ENCODE results near the gene PLEKHH1. TPM values are rescaled to one million over a fixed set of nuclear protein-coding genes. Genes with fewer than 3 reads are reported as not detected.

PLEKHH1 gene
- total RNA-seq, 1 experiment from 2014 or later: 27.6 TPM

GRCh38 chr14:67566908-67567307 is 33.8 kb downstream of the PLEKHH1 start (continued):
- no peak for TF ChIP-seq ZBTB33 (IDR thresholded peaks at IDR 0.05; ENCODE audit: extremely low read depth, insufficient replicate concordance, low read length)
- no peak for TF ChIP-seq SP1 (IDR thresholded peaks at IDR 0.05; ENCODE audit: low read depth)

DNA sequence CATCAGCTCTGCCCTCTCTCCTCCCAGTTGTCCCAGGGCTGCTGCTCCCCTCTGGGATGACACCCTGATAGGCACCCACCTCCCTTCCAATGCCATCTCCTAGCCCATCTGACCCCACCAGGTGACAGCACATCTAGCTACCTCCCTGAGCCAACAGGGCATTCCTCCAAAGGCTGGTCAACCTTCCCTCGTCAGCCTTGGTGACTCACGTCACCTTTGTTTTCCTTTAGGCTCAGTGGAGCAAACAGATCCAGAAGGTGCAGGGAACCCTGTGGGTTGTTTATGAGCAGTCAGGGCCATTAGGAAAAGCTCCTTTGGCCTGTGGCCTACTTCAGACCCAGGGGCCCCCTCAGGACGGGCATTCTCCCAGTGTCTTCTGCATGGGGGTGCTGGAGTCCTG is 34.6 kb downstream of the PLEKHH1 start:
- no peaks in the 10 kb centered on the region for H3K79me2 ChIP-seq (ENCODE audit: insufficient read depth, low read length)
- ChIA-PET CTCF (interaction anchor here (1.3 to 1.5 kb wide), 2 partner anchors 41 to 140 kb away, joined by 3 to 4 read pairs; no protein-coding TSS in a partner anchor), POLR2A (no interaction called here), RAD21 (ENCODE audit: low non-redundant PET in 1 of 2, low total read pairs in 2 of 2, uncharacterized antibody in 2 of 2, unreplicated experiment in 2 of 2) (no interaction called here)
- H3K4me2 ChIP-seq (ENCODE audit: low read length): no peak overlapping the region
- no peak overlapping the region for H3K4me3 ChIP-seq (replicated peaks in 1 of 2; ENCODE audit: low read depth in 1 of 2, low read length in 2 of 2)
- no peaks in the 10 kb centered on the region for H4K20me1 ChIP-seq (ENCODE audit: insufficient read depth)
- no peaks in the 10 kb centered on the region for H3K27me3 ChIP-seq (ENCODE audit: insufficient read depth, low read length)
- H3K9ac ChIP-seq (ENCODE audit: low read length): no peak overlapping the region
- no peak overlapping the region for H3K27ac ChIP-seq (ENCODE audit: low read depth, low read length)
- H3K4me1 ChIP-seq (ENCODE audit: control insufficient read depth in 1 of 2, insufficient read depth in 2 of 2, low read length in 2 of 2): no peaks in the 10 kb centered on the region; a peak in 1 of 4 replicates
- TF ChIP-seq SRF (IDR thresholded peaks at IDR 0.05; ENCODE audit: low read depth): no peak
- no peaks in the 10 kb centered on the region for H3K9me3 ChIP-seq (ENCODE audit: control insufficient read depth in 1 of 2, insufficient read depth in 1 of 2, low read depth in 1 of 2, low read length in 2 of 2)
- H3K36me3 ChIP-seq (ENCODE audit: control insufficient read depth in 1 of 2, insufficient read depth in 2 of 2, low read length in 2 of 2): no peaks in the 10 kb centered on the region
- no TSS peak for BruUV-seq (replicated peaks)
- no peaks in the 10 kb centered on the region for H3K9me2 ChIP-seq (ENCODE audit: insufficient read depth)
- intact Hi-C loops (cut with micrococcal nuclease): no loop called here
- DNase-seq (ENCODE audit: low read depth, low spot score) (no peak), ATAC-seq (no peak)
- no peak overlapping the region for H2AFZ ChIP-seq (ENCODE audit: low read depth, low read length, poor library complexity, severe bottlenecking)

DNA sequence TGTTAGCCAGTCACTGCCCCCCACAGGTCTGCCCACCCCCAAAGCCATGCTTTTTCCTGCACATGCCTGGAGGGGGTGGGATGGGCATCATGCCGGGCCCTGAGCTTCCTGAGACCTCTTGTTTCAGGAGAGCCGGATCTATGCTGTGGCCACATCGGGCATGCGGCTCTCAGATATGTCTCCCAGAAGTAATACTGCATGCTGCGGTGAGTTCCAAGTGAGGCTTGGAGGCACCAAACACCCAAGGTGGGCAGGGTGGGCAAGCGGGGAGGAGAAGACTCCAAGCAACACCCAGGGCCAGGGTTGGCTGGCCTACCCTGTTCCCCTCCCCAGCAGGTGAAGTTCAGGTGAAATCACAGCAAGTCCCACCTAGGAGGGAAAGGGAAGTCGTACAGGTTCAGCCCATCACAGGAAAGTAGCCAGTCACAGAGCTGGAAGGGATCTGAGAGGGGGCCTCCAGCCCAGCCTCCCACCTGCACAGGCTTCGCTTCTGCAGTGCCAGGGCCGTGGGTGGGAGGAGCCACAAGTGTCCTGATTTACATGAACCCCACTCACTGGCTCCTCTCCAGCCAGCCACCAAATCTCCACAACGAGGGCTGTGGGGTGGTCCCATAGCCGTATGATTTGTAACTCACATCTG is 36.0 kb downstream of the PLEKHH1 start:
- H3K27me3 ChIP-seq (ENCODE audit: insufficient read depth, low read length): no peaks in the 10 kb centered on the region
- H3K4me3 ChIP-seq (replicated peaks in 1 of 2; ENCODE audit: low read depth in 1 of 2, low read length in 2 of 2): no peak overlapping the region
- ATAC-seq (no peak), DNase-seq (ENCODE audit: low read depth, low spot score) (no peak)
- H2AFZ ChIP-seq (ENCODE audit: low read depth, low read length, poor library complexity, severe bottlenecking): no peak overlapping the region
- CTCF ChIA-PET: interaction anchor here (1.8 to 3.5 kb wide), 2 partner anchors 42 to 142 kb away, joined by 5 to 78 read pairs; no protein-coding TSS in a partner anchor
- H4K20me1 ChIP-seq (ENCODE audit: insufficient read depth): no peaks in the 10 kb centered on the region
- no peaks in the 10 kb centered on the region for H3K9me3 ChIP-seq (ENCODE audit: control insufficient read depth in 1 of 2, insufficient read depth in 1 of 2, low read depth in 1 of 2, low read length in 2 of 2)
- no peaks in the 10 kb centered on the region for H3K9me2 ChIP-seq (ENCODE audit: insufficient read depth)
- H3K4me2 ChIP-seq (ENCODE audit: low read length): no peak overlapping the region
- intact Hi-C loops (cut with micrococcal nuclease): no loop called here
- H3K27ac ChIP-seq (ENCODE audit: low read depth, low read length): no peak overlapping the region
- no peaks in the 10 kb centered on the region for H3K79me2 ChIP-seq (ENCODE audit: insufficient read depth, low read length)
- no TSS peak for BruUV-seq (replicated peaks)
- H3K4me1 ChIP-seq (ENCODE audit: control insufficient read depth in 1 of 2, insufficient read depth in 2 of 2, low read length in 2 of 2): no peaks in the 10 kb centered on the region; a peak in 1 of 4 replicates
- 0 out of 4 replicates have a peak, but pooled peaks cover 0 to 2% of the 10 kb centered on the region in 2 experiments for H3K36me3 ChIP-seq (ENCODE audit: control insufficient read depth in 1 of 2, insufficient read depth in 2 of 2, low read length in 2 of 2)
- TF ChIP-seq, protein P1, sequence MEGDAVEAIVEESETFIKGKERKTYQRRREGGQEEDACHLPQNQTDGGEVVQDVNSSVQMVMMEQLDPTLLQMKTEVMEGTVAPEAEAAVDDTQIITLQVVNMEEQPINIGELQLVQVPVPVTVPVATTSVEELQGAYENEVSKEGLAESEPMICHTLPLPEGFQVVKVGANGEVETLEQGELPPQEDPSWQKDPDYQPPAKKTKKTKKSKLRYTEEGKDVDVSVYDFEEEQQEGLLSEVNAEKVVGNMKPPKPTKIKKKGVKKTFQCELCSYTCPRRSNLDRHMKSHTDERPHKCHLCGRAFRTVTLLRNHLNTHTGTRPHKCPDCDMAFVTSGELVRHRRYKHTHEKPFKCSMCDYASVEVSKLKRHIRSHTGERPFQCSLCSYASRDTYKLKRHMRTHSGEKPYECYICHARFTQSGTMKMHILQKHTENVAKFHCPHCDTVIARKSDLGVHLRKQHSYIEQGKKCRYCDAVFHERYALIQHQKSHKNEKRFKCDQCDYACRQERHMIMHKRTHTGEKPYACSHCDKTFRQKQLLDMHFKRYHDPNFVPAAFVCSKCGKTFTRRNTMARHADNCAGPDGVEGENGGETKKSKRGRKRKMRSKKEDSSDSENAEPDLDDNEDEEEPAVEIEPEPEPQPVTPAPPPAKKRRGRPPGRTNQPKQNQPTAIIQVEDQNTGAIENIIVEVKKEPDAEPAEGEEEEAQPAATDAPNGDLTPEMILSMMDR (IDR thresholded peaks at IDR 0.05 in 2 of 3, conservative IDR thresholded peaks at IDR 0.05 in 1 of 3; ENCODE audit: borderline replicate concordance in 1 of 3, insufficient read depth in 1 of 3, low read depth in 2 of 3, low read length in 2 of 3): no peak
- POLR2A ChIA-PET: no interaction called here
- no peak overlapping the region for H3K9ac ChIP-seq (ENCODE audit: low read length)
- RAD21 ChIA-PET (ENCODE audit: low non-redundant PET in 1 of 2, low total read pairs in 2 of 2, uncharacterized antibody in 2 of 2, unreplicated experiment in 2 of 2): no interaction called here
